Measurements from ENCODE around the gene NAV2.

Gene NAV2

GRCh38 chr11:20097319-20098221 lies 384.9 kb downstream of the NAV2 start:
- no peak for DNase-seq

DNA sequence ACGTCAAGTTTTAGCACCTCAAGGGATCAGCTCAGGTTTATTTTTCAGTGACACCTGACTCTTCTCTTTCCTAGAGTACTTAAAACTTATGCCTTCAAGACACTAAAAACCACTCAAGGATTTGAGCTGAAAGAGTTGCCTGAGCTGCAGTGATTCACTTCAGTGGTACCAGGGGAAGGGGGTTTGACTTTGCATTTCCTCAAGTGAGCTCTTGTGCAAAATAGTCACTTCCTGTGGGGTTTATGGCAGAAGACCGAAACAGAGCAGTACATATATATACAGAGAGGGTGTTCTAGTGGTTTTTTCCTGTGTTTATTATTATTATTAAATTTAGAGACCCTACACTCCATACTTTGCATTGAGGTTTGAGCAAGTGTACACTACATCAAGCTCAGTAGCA lies 386.9 kb downstream of the NAV2 start:
- no peak for DNase-seq

GRCh38 chr11:20102397-20102796 lies 389.8 kb downstream of the NAV2 start:
- DNase-seq = no peak

GRCh38 chr11:20103281-20103680 lies 390.6 kb downstream of the NAV2 start:
- DNase-seq = no peak

GRCh38 chr11:20105427-20105826 lies 392.8 kb downstream of the NAV2 start:
- DNase-seq = no peak

DNA sequence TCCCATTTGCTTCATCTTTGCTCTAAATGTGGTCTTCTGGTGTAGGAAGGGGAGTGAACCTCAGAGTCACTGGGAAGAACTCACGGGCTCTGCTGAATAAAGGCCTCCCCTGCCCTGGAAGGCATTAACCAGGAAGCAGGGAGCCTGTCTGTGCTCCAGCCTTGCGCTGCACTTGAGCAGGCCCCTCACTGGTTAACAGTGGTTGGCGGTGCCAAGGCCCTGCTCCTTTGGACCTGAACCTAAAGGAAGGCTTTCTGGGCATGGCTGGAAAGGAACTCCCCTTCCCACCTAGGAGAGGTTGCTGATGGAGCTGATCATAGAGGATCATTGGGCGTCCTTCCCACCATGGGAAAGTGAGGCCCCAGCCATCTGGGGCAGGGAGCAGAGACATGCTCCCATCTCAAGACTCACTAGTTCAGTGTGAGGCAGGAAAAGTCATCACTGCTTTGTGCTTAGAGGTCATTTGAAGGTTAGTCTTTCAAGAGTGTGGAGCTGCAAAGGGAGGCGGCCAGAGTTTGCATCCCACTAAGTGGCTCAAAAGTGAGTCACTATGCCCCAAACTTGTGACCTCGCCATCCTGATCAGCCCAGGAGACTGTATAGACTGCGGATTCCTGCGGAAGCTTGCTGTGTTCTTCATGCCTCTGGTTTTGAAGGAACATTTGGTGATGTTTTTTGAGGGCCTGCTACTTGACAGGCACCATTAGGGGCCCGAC lies 397.3 kb downstream of the NAV2 start:
- DNase-seq = no peak

DNA sequence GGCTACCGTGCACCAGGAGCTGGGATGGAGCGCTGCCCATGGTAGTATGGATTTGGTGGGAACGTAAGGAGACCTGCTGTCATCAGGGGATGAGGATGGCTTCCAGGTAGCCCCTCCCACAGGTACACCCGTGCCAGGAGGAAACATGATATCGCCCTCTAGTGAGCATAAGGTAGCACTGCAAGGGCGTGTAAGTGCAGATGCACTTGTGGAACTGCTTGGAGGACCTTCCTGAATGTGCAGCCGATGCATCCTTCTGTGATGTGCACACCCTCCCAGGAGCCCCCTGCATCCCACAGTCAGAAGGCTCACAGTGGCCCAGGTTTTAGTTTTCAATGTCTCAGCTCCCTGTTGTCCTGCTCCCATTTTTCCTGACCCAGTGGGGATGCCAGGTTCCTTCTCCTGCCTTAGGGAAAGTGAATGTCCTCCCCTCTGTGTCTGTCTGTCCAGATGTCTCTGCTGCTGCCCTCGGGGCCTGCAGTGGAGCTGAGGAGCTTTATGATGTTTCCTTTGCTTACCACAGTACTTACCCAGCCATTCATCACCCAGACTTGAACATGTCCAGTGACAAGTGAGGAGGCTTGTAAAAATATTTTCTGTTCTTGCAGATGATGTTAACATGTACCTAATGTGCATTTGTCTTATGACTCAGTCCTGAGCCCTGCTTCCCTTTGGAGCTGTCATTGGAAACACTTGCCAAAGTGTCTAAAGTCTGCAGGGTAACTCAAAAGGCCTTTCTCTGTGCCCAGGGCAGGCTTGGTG lies 398.5 kb downstream of the NAV2 start:
- peak in 24 of 56 donors; percentile 3 to 43 (median 12) for DNase-seq

GRCh38 chr11:20111871-20112270 lies 399.2 kb downstream of the NAV2 start:
- peak in 1 of 56 donors; percentile 48 for DNase-seq

DNA sequence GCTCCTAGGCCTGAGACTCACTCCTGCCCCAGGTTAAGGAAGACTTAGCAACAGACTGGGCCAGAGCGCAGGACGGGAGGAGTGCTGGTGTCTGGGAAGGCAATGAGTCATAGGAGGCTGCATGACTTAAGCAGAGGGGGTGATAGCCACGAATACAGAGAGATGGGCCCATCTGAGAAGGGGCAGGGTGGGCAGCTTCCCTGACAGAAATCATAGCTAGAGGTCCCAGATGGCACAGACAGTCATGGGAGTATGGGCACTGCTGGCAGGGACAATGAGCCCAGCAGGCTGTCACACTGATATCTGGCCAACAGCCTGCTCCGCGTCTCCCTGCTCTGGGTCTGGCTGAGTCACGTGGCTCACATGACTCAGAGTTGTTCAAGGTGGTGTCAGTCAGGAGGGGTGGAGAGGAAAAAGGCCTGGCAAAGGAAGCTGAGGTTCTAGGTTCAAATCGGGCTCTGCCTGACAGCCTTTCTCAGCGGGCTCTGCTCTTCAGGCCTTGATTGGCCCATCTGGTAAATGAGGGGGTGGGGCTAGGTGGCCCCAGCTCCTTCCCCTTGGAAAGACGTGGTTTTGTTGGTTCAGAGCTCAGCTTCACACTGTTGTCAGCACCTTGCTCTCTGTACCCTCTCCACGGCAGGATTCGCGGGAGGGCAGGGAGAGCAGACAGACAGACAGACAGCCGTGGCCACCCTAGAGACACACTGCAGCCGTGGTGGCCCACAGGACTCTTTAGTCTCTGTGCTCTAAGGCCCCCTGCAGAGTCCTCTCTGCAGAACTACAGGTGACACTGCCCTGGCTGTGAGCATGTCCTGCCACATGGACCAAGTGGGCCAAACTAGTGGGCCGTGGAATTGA lies 399.9 kb downstream of the NAV2 start:
- DNase-seq = peak in 54 of 56 donors; percentile 16 to 92 (median 62)

DNA sequence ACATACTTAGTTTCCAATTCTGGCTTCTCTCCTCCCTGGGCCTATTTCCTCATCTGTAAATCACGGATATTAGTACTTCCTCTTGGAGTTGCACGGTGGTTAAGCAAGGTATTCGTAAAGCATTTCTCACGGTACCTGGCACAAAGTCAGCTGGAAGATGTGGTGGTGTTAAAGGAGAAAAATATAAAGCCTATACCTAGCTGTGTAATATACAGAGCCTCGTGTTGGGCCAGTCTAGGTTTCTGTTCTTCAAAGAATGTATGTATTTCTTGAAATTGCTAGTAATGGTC lies 400.5 kb downstream of the NAV2 start:
- DNase-seq = no peak

GRCh38 chr11:20114588-20114987 lies 402.0 kb downstream of the NAV2 start:
- DNase-seq = no peak

- no peak for DNase-seq
Measured at GRCh38 chr11:20116825-20117224, 404.2 kb downstream of the NAV2 start.

GRCh38 chr11:20117291-20117690 lies 404.7 kb downstream of the NAV2 start:
- DNase-seq = no peak

DNA sequence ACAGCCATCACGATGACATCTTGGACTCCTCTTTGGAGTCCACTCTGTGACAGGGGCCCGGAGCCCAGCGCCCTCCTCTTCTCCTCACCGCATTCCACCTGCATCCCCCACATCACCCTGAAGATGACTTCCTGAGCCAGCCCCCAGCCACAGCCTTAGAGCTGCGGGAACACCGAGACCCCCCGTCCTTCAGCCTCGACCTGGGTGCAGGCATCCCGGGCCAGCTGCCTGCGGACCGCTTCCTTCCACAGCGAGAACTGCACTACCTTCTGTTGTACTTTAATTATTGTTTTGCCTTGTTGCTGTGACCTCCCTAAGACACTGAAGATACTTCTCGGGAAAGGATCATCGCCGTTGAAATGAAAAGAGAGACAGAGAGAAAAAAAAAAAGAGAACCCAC lies 405.6 kb downstream of the NAV2 start:
- no peak for DNase-seq

- no peak for DNase-seq
Measured at GRCh38 chr11:20119315-20119714, 406.7 kb downstream of the NAV2 start.

DNA sequence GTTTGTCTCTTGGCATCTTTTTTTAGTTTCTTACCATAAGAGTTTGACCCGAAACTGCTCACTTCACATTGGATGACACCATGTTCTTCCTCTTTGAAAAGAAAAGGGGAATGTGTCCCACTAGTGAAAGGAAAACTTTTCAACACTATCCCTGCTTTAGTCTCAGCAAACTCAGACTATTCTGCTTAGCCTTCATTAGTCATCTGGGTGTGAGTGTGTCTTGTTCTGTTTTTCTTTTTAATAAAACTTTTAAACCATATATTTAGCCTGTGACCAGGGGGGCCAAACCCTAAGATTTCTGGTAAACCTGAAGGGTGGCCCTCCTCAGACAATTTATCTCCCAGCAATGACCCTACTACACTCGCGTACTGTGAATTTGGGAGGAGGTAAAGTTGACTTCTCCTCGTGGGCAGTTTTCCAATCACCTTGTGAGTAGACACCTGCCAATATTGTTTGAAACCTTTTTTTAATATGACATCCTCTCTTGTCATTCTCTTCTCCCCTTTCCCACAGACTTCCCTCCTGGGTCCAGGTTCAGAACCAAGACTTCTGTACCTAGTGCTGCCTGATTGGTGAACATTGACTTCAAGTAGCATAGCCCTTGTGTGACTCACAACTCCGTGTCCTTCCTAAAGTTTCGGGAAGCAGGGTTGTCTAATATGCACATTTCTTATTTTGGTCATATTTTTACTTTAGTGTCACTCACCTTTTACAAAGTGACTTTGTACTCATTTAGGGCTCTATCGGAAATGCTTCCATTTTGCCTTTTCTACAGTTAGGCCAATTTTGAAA lies 407.7 kb downstream of the NAV2 start:
- DNase-seq = no peak

GRCh38 chr11:20122131-20122530 lies 409.5 kb downstream of the NAV2 start:
- DNase-seq = no peak

GRCh38 chr11:20125927-20126326 lies 413.3 kb downstream of the NAV2 start:
- no peak for DNase-seq

- DNase-seq = no peak
Measured at GRCh38 chr11:20126724-20127123, 414.1 kb downstream of the NAV2 start.

Measured in nucleus accumbens (tissue), 56 donors.